BE2C (cell line): Measurements from ENCODE around the gene LRP1.

Experiments used
- DNase-seq: peaks from one replicate; pipeline ENCODE4 v3.0.0-alpha.2; 2020
- H3K27me3 ChIP-seq: fragments of 250-450 bp; sonication (Bioruptor Pico); 2 replicates; pipeline ENCODE4 v1.5.1; 2020; ENCODE audit warnings: mild to moderate bottlenecking
- H3K36me3 ChIP-seq: fragments of 250-450 bp; sonication (Bioruptor Pico); 2 replicates; pipeline ENCODE4 v1.5.1; 2020; ENCODE audit warnings: mild to moderate bottlenecking
- H3K4me1 ChIP-seq: fragments of 250-450 bp; sonication (Bioruptor Pico); 2 replicates; pipeline ENCODE4 v1.5.1; 2020
- H3K4me3 ChIP-seq: 2 replicates; pipeline ENCODE4 v1.5.1; 2011; ENCODE audit warnings: low read depth, low read length
- H3K9me3 ChIP-seq: fragments of 250-450 bp; sonication (Bioruptor Pico); 2 replicates; pipeline ENCODE4 v1.5.1; 2020
- TF ChIP-seq, protein P1 (sequence below): IDR thresholded peaks from 2 replicates; pipeline ENCODE4 v1.5.1; 2012; ENCODE audit warnings: mild to moderate bottlenecking, low read depth, low read length

LRP1 gene

DNA sequence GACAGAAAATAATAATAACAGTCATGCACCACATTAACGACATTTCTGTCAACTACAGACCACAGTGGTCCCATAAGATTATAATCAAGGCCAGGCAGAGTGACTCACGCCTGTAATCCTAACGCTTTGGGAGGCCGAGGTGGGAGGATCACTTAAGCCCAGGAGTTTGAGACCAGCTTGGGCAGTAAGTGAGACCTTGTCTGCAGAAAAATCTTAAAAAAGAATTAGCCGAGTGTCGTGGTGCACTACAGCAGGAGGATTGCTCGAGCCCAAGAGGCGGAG, 30.8 kb upstream of the LRP1 start:
- TF ChIP-seq, protein P1, sequence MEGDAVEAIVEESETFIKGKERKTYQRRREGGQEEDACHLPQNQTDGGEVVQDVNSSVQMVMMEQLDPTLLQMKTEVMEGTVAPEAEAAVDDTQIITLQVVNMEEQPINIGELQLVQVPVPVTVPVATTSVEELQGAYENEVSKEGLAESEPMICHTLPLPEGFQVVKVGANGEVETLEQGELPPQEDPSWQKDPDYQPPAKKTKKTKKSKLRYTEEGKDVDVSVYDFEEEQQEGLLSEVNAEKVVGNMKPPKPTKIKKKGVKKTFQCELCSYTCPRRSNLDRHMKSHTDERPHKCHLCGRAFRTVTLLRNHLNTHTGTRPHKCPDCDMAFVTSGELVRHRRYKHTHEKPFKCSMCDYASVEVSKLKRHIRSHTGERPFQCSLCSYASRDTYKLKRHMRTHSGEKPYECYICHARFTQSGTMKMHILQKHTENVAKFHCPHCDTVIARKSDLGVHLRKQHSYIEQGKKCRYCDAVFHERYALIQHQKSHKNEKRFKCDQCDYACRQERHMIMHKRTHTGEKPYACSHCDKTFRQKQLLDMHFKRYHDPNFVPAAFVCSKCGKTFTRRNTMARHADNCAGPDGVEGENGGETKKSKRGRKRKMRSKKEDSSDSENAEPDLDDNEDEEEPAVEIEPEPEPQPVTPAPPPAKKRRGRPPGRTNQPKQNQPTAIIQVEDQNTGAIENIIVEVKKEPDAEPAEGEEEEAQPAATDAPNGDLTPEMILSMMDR = no peak
- Histone ChIP-seq H3K27me3 (no peaks in the 10 kb centered on the region), H3K4me1 (peaks cover 11% of the 10 kb centered on the region), H3K36me3 (peaks cover 17% of the 10 kb centered on the region), H3K4me3 (no peak overlapping the region), H3K9me3 (no peaks in the 10 kb centered on the region)
- no peak for DNase-seq

GRCh38 chr12:57098546-57098945, 29.7 kb upstream of the LRP1 start:
- Histone ChIP-seq H3K36me3 (peaks cover 9% of the 10 kb centered on the region), H3K4me1 (peaks cover 9% of the 10 kb centered on the region), H3K4me3 (no peak overlapping the region), H3K27me3 (no peaks in the 10 kb centered on the region), H3K9me3 (no peaks in the 10 kb centered on the region)
- TF ChIP-seq, protein P1 = no peak
- no peak for DNase-seq

- no peak for DNase-seq
- H3K27me3 ChIP-seq = no peaks in the 10 kb centered on the region
- H3K9me3 ChIP-seq = no peaks in the 10 kb centered on the region
- H3K36me3 ChIP-seq = peaks cover 8% of the 10 kb centered on the region
- H3K4me1 ChIP-seq = peaks cover 6% of the 10 kb centered on the region
- TF ChIP-seq, protein P1 = no peak
- no peak overlapping the region for H3K4me3 ChIP-seq
Observed at GRCh38 chr12:57099047-57099714, 29.1 kb upstream of the LRP1 start.

GRCh38 chr12:57099766-57100165, 28.5 kb upstream of the LRP1 start:
- peaks cover 3% of the 10 kb centered on the region for H3K36me3 ChIP-seq
- TF ChIP-seq, protein P1 = no peak
- no peaks in the 10 kb centered on the region for H3K27me3 ChIP-seq
- H3K4me3 ChIP-seq = no peak overlapping the region
- peaks cover 6% of the 10 kb centered on the region for H3K4me1 ChIP-seq
- no peak for DNase-seq
- H3K9me3 ChIP-seq = no peaks in the 10 kb centered on the region

GRCh38 chr12:57101892-57102695, 26.2 kb upstream of the LRP1 start:
- peak; percentile 64 for DNase-seq
- Histone ChIP-seq H3K4me3 (no peak overlapping the region), H3K27me3 (no peaks in the 10 kb centered on the region), H3K9me3 (no peaks in the 10 kb centered on the region), H3K4me1 (peaks cover 6% of the 10 kb centered on the region; the same call in 1 of the 2 replicates), H3K36me3 (no peaks in the 10 kb centered on the region)
- TF ChIP-seq, protein P1 = peak; percentile 14; the same call in 1 of the 2 replicates

DNA sequence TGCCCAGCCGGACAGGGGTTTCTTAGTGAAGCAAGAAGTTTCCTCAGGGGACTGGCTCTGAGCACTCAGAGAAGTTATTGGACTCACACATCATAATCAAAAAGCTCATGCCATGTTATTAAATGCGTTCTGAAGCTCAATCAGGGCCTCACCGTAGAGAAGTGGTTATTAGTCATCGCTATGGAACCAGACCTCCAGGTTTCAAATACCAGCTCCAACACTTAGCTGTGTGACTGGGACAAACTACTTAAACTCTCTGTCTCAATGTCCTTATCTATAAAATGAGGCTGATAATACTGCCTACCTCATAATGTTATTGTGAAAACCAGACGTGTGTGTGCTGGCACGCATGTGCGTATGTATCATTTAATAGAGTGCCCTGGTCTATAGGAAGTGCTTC, 24.4 kb upstream of the LRP1 start:
- Histone ChIP-seq H3K9me3 (no peaks in the 10 kb centered on the region), H3K4me1 (peaks cover 6% of the 10 kb centered on the region; the same call in 1 of the 2 replicates), H3K4me3 (no peak overlapping the region), H3K36me3 (no peaks in the 10 kb centered on the region), H3K27me3 (no peaks in the 10 kb centered on the region)
- TF ChIP-seq, protein P1 = no peak
- DNase-seq = peak; percentile 15
